Measurements from ENCODE around the gene TMEM178B. TPM values are rescaled to one million over a fixed set of nuclear protein-coding genes. Genes with fewer than 3 reads are reported as not detected.
"Not testable (repeated sequence)": the region's sequence is repeated elsewhere in the genome, so short reads cannot be mapped to it uniquely, and the experiment has no call there.

TMEM178B gene
- polyA plus RNA-seq, 1 donor from 2014 or later: 40.7 TPM

DNA sequence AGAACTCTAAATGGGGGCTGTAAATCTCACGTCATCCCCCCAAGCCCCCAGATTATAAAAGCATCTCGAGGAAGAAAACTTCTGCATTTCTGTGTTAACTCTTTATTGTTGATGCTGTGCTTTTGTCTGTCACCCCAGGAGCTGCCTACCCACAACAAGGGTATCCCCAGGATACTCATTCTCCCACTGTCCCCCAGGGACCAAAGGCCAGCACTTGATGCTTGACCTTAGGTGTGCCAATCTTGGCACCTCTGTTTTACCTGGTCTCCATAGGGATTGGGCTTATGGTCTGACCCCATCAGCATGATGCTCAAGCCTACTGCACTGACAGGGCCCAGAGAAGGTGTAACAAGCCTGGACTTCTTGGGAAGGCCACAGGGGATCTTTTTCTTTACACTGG is 251.4 kb downstream of the TMEM178B start (continued):
- TF ChIP-seq, protein P1, sequence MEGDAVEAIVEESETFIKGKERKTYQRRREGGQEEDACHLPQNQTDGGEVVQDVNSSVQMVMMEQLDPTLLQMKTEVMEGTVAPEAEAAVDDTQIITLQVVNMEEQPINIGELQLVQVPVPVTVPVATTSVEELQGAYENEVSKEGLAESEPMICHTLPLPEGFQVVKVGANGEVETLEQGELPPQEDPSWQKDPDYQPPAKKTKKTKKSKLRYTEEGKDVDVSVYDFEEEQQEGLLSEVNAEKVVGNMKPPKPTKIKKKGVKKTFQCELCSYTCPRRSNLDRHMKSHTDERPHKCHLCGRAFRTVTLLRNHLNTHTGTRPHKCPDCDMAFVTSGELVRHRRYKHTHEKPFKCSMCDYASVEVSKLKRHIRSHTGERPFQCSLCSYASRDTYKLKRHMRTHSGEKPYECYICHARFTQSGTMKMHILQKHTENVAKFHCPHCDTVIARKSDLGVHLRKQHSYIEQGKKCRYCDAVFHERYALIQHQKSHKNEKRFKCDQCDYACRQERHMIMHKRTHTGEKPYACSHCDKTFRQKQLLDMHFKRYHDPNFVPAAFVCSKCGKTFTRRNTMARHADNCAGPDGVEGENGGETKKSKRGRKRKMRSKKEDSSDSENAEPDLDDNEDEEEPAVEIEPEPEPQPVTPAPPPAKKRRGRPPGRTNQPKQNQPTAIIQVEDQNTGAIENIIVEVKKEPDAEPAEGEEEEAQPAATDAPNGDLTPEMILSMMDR (IDR thresholded peaks at IDR 0.05; ENCODE audit: poor library complexity, severe bottlenecking): no peak

DNA sequence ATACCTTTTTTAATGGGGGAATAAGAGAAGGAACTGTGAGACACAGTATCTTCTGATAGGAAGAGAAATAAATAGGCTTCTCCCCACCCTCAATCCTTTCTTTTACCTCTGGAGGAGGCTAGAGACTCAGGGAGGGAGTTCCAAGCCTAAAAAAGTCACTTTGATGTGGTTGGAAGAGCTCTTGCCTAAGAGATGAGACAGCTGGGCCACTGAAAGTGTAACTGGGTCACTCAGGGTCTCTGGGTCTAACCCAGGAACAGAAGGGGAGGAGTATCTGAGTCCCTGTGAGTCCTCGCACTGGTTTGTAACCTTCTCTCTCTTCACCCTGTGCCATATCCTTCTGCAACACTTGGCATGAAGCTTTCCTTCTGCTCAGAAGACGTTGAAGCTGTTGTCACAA is 254.4 kb downstream of the TMEM178B start:
- H3F3A ChIP-seq (ENCODE audit: insufficient read depth, low read length, poor library complexity, severe bottlenecking): peaks cover 4% of the 10 kb centered on the region

DNA sequence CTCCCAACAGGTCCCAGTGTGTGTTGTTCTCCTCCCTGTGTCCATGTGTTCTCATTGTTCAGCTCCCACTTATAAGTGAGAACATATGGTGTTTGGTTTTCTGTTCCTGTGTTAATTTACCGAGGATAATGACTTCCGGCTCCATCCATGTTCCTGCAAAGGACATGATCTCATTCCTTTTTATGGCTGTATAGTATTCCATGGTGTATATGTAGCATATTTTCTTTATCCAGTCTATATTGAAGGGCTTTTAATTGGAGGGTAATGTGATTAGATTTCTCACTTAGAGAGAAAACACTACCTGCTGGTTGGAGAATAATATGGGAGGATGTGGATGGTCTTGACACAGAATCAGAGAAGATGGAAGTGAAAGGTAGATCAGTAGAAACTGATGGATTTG is 256.4 kb downstream of the TMEM178B start:
- H2AFZ ChIP-seq (ENCODE audit: low read depth, low read length); H3K9ac ChIP-seq (ENCODE audit: low read length); H3K27ac ChIP-seq (ENCODE audit: low read length); H3K4me3 ChIP-seq (ENCODE audit: low read length); H3K4me2 ChIP-seq (ENCODE audit: low read length); H3K9me2 ChIP-seq (ENCODE audit: insufficient read depth, low read length); H3K9me3 ChIP-seq (ENCODE audit: low read length); H3K36me3 ChIP-seq (ENCODE audit: insufficient read depth, low read length); H4K20me1 ChIP-seq (ENCODE audit: insufficient read depth); H3F3A ChIP-seq (ENCODE audit: insufficient read depth, low read length, poor library complexity, severe bottlenecking); H3K27me3 ChIP-seq (ENCODE audit: insufficient read depth, low read depth, low read length): not testable (repeated sequence)
- peaks cover 15% of the 10 kb centered on the region for H3K79me2 ChIP-seq (replicated peaks; ENCODE audit: insufficient read depth, low read length)

More for the DNA sequence above, 254.4 kb downstream of the TMEM178B start:
- Histone ChIP-seq H3K4me3 (ENCODE audit: low read length) (no peak overlapping the region), H2AFZ (ENCODE audit: low read depth, low read length) (no peak overlapping the region), H3K9ac (ENCODE audit: low read length) (no peak overlapping the region), H3K4me2 (ENCODE audit: low read length) (no peak overlapping the region), H3K9me2 (ENCODE audit: insufficient read depth, low read length) (no peaks in the 10 kb centered on the region), H3K27me3 (ENCODE audit: insufficient read depth, low read depth, low read length) (no peaks in the 10 kb centered on the region), H4K20me1 (ENCODE audit: insufficient read depth) (no peaks in the 10 kb centered on the region), H3K79me2 (replicated peaks; ENCODE audit: insufficient read depth, low read length) (peaks cover 15% of the 10 kb centered on the region), H3K27ac (ENCODE audit: low read length) (no peak overlapping the region), H3K9me3 (ENCODE audit: low read length) (no peaks in the 10 kb centered on the region), H3K36me3 (ENCODE audit: insufficient read depth, low read length) (no peaks in the 10 kb centered on the region)
- TF ChIP-seq POLR2AphosphoS5 (IDR thresholded peaks at IDR 0.05) (no peak), SMC3 (conservative IDR thresholded peaks at IDR 0.05; ENCODE audit: poor library complexity) (no peak), RAD21 (conservative IDR thresholded peaks at IDR 0.05) (no peak), TAF1 (IDR thresholded peaks at IDR 0.05; ENCODE audit: low read depth) (no peak), EZH2 (IDR thresholded peaks at IDR 0.05; ENCODE audit: borderline replicate concordance, insufficient read depth, low read length, poor library complexity, severe bottlenecking) (no peak), EP300 (conservative IDR thresholded peaks at IDR 0.05; ENCODE audit: poor library complexity, severe bottlenecking) (no peak), MXI1 (conservative IDR thresholded peaks at IDR 0.05; ENCODE audit: poor library complexity, severe bottlenecking) (no peak)
- TF ChIP-seq, protein P1 (IDR thresholded peaks at IDR 0.05; ENCODE audit: poor library complexity, severe bottlenecking): no peak
- TF ChIP-seq, protein P2, sequence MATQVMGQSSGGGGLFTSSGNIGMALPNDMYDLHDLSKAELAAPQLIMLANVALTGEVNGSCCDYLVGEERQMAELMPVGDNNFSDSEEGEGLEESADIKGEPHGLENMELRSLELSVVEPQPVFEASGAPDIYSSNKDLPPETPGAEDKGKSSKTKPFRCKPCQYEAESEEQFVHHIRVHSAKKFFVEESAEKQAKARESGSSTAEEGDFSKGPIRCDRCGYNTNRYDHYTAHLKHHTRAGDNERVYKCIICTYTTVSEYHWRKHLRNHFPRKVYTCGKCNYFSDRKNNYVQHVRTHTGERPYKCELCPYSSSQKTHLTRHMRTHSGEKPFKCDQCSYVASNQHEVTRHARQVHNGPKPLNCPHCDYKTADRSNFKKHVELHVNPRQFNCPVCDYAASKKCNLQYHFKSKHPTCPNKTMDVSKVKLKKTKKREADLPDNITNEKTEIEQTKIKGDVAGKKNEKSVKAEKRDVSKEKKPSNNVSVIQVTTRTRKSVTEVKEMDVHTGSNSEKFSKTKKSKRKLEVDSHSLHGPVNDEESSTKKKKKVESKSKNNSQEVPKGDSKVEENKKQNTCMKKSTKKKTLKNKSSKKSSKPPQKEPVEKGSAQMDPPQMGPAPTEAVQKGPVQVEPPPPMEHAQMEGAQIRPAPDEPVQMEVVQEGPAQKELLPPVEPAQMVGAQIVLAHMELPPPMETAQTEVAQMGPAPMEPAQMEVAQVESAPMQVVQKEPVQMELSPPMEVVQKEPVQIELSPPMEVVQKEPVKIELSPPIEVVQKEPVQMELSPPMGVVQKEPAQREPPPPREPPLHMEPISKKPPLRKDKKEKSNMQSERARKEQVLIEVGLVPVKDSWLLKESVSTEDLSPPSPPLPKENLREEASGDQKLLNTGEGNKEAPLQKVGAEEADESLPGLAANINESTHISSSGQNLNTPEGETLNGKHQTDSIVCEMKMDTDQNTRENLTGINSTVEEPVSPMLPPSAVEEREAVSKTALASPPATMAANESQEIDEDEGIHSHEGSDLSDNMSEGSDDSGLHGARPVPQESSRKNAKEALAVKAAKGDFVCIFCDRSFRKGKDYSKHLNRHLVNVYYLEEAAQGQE (IDR thresholded peaks at IDR 0.05; ENCODE audit: borderline replicate concordance): no peak

All from neural cell (in vitro differentiated cells).